Prostate gland (tissue), 2 donors: ENCODE results near the gene KCNT1. TPM values are rescaled to one million over a fixed set of nuclear protein-coding genes. Genes with fewer than 3 reads are reported as not detected.

ENCODE experiments used
- DNase-seq: peaks from one replicate; pipeline ENCODE4 v3.0.0-alpha.2; 2019; ENCODE audit warnings: low spot score
- H3K27ac ChIP-seq, 2 donors: fragments of 200-600 bp; sonication (generic); 2 replicates each; pipeline ENCODE4 v1.5.1; 2017 to 2019
- H3K27me3 ChIP-seq: fragments of 200-600 bp; sonication (generic); replicated peaks from 2 replicates; pipeline ENCODE4 v1.5.1; 2019; ENCODE audit not compliant: insufficient read depth
- H3K36me3 ChIP-seq, 2 donors: fragments of 200-600 bp; sonication (generic); 1 replicate in 1 of 2; 2 replicates in 1 of 2; pipeline versions ENCODE4 v1.5.1 to v1.8.1; 2017 to 2019
- H3K4me1 ChIP-seq: fragments of 200-600 bp; sonication (generic); replicated peaks from 2 replicates; pipeline ENCODE4 v1.5.1; 2019
- H3K4me3 ChIP-seq, 2 donors: fragments of 200-600 bp; sonication (generic); 2 replicates each; pipeline ENCODE4 v1.5.1; 2017 to 2019
- H3K9me3 ChIP-seq: fragments of 200-600 bp; sonication (generic); 2 replicates; pipeline ENCODE4 v1.5.1; 2017
- CTCF ChIP-seq, 4 experiments: fragments of 200-600 bp in 2 of 4; fragments of 450-650 bp in 2 of 4; sonication (generic) in 2 of 4; IDR thresholded peaks; 1 replicate in 3 of 4; 2 replicates in 1 of 4; pipeline ENCODE4 v1.5.1; 2016 to 2019; ENCODE audit warnings: antibody characterized with exemption in 4 of 4, mild to moderate bottlenecking in 2 of 4, moderate library complexity in 2 of 4
- POLR2A ChIP-seq: fragments of 450-650 bp; IDR thresholded peaks from one replicate; pipeline ENCODE4 v1.6.1; 2016; ENCODE audit warnings: antibody characterized with exemption, mild to moderate bottlenecking
- POLR2AphosphoS5 ChIP-seq: sonication (generic); formaldehyde crosslinking; IDR thresholded peaks from one replicate; pipeline ENCODE4 v1.6.1; 2017; ENCODE audit warnings: antibody characterized with exemption
- WGBS: methylation state at CpG from one replicate; pipeline ENCODE4 v1.1.5; 2018; 5-methylcytosine and 5-hydroxymethylcytosine counted together
- intact Hi-C: fragments of 100-400 bp; cut with DNase I; formaldehyde crosslinking; loops from one replicate; pipeline ENCODE4 v1.14.2; 2022
- total RNA-seq, 2 donors: library from RNA; depleted of rRNA; stranded (reverse); fragments of >200 nt; gene quantifications; one replicate each; pipeline ENCODE4 v1.1.0, GENCODE V29; 2016

KCNT1 gene
- total RNA-seq, 2 donors from 2014 or later = 0.09 to 3.0 TPM

DNA sequence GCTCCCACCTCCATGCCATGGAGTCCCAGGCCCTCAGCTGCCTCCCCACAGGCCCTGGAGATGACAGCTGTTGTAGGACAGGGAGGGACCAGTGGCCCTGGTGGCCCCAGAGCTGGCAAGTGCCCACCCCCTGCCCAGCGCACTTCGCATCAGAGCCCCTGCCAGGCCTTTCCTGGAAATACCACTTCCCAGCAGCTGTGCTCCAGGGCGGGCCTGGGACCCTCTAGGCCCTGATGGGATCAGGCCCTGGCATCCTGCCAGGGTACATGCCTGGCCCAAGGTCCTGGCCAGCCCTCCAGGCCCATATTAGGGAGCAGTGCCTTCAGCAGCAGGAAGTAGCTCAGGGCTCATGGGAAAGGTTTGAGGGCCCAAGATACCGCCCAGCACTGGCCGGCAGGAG, 2.5 kb downstream of the KCNT1 start:
- DNase-seq = no peak
- H3K36me3 ChIP-seq = no peaks in the 10 kb centered on the region
- no peaks in the 10 kb centered on the region for H3K9me3 ChIP-seq
- WGBS = 92% methylated on average over 2 of the region's 5 CpGs
- peaks cover 4% of the 10 kb centered on the region for H3K4me1 ChIP-seq
- no peak for TF ChIP-seq CTCF (IDR thresholded peaks at IDR 0.05)
- no peak for TF ChIP-seq POLR2A
- no peak for TF ChIP-seq POLR2AphosphoS5
- intact Hi-C loops = no loop called here
- H3K27ac ChIP-seq = no peak overlapping the region
- peaks cover 13% of the 10 kb centered on the region for H3K27me3 ChIP-seq
- H3K4me3 ChIP-seq = no peak overlapping the region

- 63% methylated on average over 14 of the region's 14 CpGs for WGBS
- no peak for TF ChIP-seq CTCF (IDR thresholded peaks at IDR 0.05)
- TF ChIP-seq POLR2A = no peak
- no peak for TF ChIP-seq POLR2AphosphoS5
- Histone ChIP-seq H3K9me3 (no peaks in the 10 kb centered on the region), H3K27ac (no peak overlapping the region), H3K36me3 (no peaks in the 10 kb centered on the region), H3K27me3 (peaks cover 13% of the 10 kb centered on the region), H3K4me1 (peaks cover 4% of the 10 kb centered on the region), H3K4me3 (no peak overlapping the region)
- DNase-seq = no peak
- intact Hi-C loops = no loop called here
These were observed 3.4 kb downstream of the KCNT1 start for GRCh38 chr9:135705376-135705775.

- Histone ChIP-seq H3K9me3 (no peaks in the 10 kb centered on the region), H3K27me3 (peaks cover 13% of the 10 kb centered on the region), H3K4me1 (peaks cover 4% of the 10 kb centered on the region), H3K36me3 (no peaks in the 10 kb centered on the region), H3K4me3 (no peak overlapping the region), H3K27ac (no peak overlapping the region)
- intact Hi-C loops = no loop called here
- WGBS = 60% methylated on average over 9 of the region's 9 CpGs
- no peak for DNase-seq
- TF ChIP-seq POLR2AphosphoS5 (no peak), CTCF (IDR thresholded peaks at IDR 0.05) (no peak), POLR2A (no peak)
These were observed 4.3 kb downstream of the KCNT1 start for GRCh38 chr9:135706288-135706687.

DNA sequence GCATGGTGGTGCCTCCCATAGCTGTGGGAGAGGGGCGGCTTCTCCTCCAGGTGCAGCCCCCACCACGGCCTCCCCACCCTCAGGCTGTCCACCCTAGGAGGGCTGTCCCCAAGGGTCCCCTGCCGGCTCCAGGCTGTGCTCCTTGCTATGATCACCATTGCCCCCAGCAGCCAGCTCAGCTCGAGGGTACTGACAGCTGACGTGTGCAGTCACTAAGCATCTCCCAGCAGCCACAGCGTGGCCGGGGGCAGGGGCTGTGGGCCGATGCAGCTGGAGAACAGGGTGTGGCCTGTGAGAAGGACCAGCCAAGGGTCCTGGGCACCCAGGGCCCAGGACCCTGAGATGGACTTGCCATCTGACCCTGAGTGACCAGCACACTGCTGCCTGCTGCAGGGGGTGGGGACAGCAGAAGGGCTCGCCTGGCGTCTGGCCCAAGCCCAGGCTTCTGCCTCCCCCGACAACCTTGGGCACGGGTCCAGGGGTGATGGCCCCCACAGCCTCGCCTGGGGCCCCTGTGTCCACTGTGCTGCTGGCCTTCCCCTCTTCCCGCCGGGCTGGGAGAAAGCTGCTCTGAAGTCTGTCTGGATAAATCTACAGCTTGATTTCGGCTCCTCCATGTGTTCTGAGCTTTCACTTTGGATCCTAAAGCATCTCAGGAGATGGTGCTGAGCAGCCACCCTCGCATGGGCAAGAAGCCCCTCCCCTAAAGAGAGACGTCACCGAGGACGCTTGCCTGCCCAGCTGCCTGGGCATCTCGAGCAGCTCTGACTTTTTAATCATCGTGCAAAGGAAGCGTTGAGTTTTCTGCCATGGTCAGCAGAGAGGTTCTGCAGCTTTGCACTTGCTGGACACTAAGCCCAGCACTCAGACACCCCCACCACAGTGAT, 5.5 kb downstream of the KCNT1 start:
- WGBS = 35% methylated on average over 23 of the region's 23 CpGs
- Histone ChIP-seq H3K27me3 (peaks cover 10% of the 10 kb centered on the region), H3K4me1 (no peaks in the 10 kb centered on the region), H3K4me3 (no peak overlapping the region), H3K9me3 (no peaks in the 10 kb centered on the region), H3K36me3 (no peaks in the 10 kb centered on the region), H3K27ac (no peak overlapping the region)
- intact Hi-C loops = no loop called here
- TF ChIP-seq POLR2AphosphoS5 (no peak), POLR2A (no peak), CTCF (IDR thresholded peaks at IDR 0.05) (no peak)
- DNase-seq = no peak

DNA sequence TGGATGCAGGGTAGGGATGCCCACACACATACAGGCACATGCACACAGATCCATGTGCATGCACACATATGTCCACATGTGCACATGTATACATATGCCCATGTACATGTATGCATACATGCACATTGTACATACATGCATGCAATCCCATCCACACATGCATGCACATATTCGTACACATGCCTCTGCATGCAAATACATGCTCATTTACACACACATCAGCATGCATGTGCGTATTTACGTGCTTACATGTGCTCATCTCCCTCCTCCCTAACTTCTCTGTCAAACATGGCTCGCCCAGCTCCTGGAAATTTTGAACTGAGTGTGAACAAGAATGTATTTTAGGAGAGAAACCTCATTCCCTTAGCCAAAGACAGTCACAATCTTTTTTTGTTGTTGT, 6.2 kb downstream of the KCNT1 start:
- intact Hi-C loops = no loop called here
- DNase-seq = no peak
- WGBS = 91% methylated on average over 4 of the region's 4 CpGs
- TF ChIP-seq POLR2AphosphoS5 (no peak), CTCF (IDR thresholded peaks at IDR 0.05) (no peak), POLR2A (no peak)
- Histone ChIP-seq H3K4me3 (no peak overlapping the region), H3K27me3 (peaks cover 11% of the 10 kb centered on the region), H3K9me3 (no peaks in the 10 kb centered on the region), H3K4me1 (no peaks in the 10 kb centered on the region), H3K36me3 (no peaks in the 10 kb centered on the region), H3K27ac (no peak overlapping the region)
